ENCODE data around the gene PLIN1.

DNA sequence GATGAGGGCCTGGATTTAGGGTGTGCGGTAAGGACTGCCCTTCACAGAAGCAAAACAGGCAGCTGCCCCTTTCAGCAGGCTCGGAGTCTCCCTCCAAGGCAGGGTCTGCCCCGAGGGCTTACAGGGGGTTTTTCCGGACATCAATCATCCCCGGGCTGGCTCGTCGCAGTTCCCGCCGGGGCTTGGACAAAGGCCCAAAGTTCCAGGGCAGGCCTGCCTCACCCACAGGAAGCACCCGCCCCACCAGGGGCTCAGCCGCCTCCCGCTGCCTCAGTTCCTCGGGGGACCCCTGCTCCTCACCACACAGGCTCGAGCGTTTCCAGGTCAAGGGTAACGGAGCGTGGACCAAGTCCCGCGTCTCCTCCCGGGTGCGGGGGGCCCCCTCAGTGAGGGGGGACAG, 50.9 kb downstream of the PLIN1 start:
- TF ChIP-seq, protein P1, sequence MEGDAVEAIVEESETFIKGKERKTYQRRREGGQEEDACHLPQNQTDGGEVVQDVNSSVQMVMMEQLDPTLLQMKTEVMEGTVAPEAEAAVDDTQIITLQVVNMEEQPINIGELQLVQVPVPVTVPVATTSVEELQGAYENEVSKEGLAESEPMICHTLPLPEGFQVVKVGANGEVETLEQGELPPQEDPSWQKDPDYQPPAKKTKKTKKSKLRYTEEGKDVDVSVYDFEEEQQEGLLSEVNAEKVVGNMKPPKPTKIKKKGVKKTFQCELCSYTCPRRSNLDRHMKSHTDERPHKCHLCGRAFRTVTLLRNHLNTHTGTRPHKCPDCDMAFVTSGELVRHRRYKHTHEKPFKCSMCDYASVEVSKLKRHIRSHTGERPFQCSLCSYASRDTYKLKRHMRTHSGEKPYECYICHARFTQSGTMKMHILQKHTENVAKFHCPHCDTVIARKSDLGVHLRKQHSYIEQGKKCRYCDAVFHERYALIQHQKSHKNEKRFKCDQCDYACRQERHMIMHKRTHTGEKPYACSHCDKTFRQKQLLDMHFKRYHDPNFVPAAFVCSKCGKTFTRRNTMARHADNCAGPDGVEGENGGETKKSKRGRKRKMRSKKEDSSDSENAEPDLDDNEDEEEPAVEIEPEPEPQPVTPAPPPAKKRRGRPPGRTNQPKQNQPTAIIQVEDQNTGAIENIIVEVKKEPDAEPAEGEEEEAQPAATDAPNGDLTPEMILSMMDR (IDR thresholded peaks at IDR 0.05): no peak
- no peak for TF ChIP-seq POLR2A (IDR thresholded peaks at IDR 0.05)

All from lower leg skin (tissue), 3 donors.